ENCODE results near the gene SLC10A7. TPM values are rescaled to one million over a fixed set of nuclear protein-coding genes. Genes with fewer than 3 reads are reported as not detected.

The SLC10A7 gene
- polyA plus RNA-seq, 1 donor: 8.5 TPM

DNA sequence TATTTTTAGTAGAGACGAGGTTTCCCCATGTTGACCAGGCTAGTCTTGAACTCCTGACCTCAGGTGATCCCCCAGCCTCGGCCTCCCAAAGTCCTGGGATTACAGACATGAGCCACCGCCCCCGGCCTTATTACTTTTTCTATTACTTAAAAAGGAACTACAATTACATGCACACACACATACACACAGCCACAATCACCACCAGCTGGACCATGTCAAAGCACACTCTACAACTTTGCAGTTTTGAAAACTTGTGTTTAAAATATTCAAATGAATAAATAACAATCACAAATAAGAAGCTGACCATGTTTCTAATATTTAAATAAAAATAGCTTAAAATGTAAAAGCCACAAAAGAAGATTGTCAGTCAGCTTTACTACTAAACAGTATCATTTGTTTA is 23.4 kb downstream of the SLC10A7 start:
- DNase-seq: no peak
- Histone ChIP-seq H3K9me3 (ENCODE audit: control insufficient read depth, low read depth, low read length) (no peaks in the 10 kb centered on the region), H3K4me3 (ENCODE audit: low read length) (no peak overlapping the region), H3K27me3 (ENCODE audit: control insufficient read depth, insufficient read depth, low read length) (no peaks in the 10 kb centered on the region), H3K27ac (ENCODE audit: low read length) (no peak overlapping the region), H3K4me1 (ENCODE audit: control insufficient read depth, insufficient read depth, low read length) (no peaks in the 10 kb centered on the region), H3K36me3 (ENCODE audit: control insufficient read depth, insufficient read depth, low read length) (peaks cover 6% of the 10 kb centered on the region)
- no CpG with 5 or more reads among the region's 4 CpGs for WGBS (ENCODE audit: insufficient coverage, low lambda C conversion rate)

GRCh38 chr4:146495269-146495668 is 26.5 kb downstream of the SLC10A7 start:
- H3K27ac ChIP-seq (ENCODE audit: low read length): no peak overlapping the region
- no peaks in the 10 kb centered on the region for H3K36me3 ChIP-seq (ENCODE audit: control insufficient read depth, insufficient read depth, low read length)
- no peaks in the 10 kb centered on the region for H3K9me3 ChIP-seq (ENCODE audit: control insufficient read depth, low read depth, low read length)
- H3K4me3 ChIP-seq (ENCODE audit: low read length): no peak overlapping the region
- WGBS (ENCODE audit: insufficient coverage, low lambda C conversion rate): 38% methylated on average over 1 of the region's 1 CpG
- H3K4me1 ChIP-seq (ENCODE audit: control insufficient read depth, insufficient read depth, low read length): no peaks in the 10 kb centered on the region
- DNase-seq: no peak
- H3K27me3 ChIP-seq (ENCODE audit: control insufficient read depth, insufficient read depth, low read length): no peaks in the 10 kb centered on the region

GRCh38 chr4:146494143-146494542 is 27.6 kb downstream of the SLC10A7 start:
- Histone ChIP-seq H3K9me3 (ENCODE audit: control insufficient read depth, low read depth, low read length) (no peaks in the 10 kb centered on the region), H3K27ac (ENCODE audit: low read length) (no peak overlapping the region), H3K4me1 (ENCODE audit: control insufficient read depth, insufficient read depth, low read length) (no peaks in the 10 kb centered on the region), H3K4me3 (ENCODE audit: low read length) (no peak overlapping the region), H3K27me3 (ENCODE audit: control insufficient read depth, insufficient read depth, low read length) (no peaks in the 10 kb centered on the region), H3K36me3 (ENCODE audit: control insufficient read depth, insufficient read depth, low read length) (no peaks in the 10 kb centered on the region)
- 100% methylated on average over 1 of the region's 6 CpGs for WGBS (ENCODE audit: insufficient coverage, low lambda C conversion rate)
- DNase-seq: no peak

GRCh38 chr4:146490106-146490505 is 31.6 kb downstream of the SLC10A7 start:
- Histone ChIP-seq H3K36me3 (ENCODE audit: control insufficient read depth, insufficient read depth, low read length) (peaks cover 3% of the 10 kb centered on the region), H3K27me3 (ENCODE audit: control insufficient read depth, insufficient read depth, low read length) (no peaks in the 10 kb centered on the region), H3K27ac (ENCODE audit: low read length) (no peak overlapping the region), H3K4me1 (ENCODE audit: control insufficient read depth, insufficient read depth, low read length) (no peaks in the 10 kb centered on the region), H3K4me3 (ENCODE audit: low read length) (no peak overlapping the region), H3K9me3 (ENCODE audit: control insufficient read depth, low read depth, low read length) (no peaks in the 10 kb centered on the region)
- 70% methylated on average over 2 of the region's 2 CpGs for WGBS (ENCODE audit: insufficient coverage, low lambda C conversion rate)
- DNase-seq: no peak

DNA sequence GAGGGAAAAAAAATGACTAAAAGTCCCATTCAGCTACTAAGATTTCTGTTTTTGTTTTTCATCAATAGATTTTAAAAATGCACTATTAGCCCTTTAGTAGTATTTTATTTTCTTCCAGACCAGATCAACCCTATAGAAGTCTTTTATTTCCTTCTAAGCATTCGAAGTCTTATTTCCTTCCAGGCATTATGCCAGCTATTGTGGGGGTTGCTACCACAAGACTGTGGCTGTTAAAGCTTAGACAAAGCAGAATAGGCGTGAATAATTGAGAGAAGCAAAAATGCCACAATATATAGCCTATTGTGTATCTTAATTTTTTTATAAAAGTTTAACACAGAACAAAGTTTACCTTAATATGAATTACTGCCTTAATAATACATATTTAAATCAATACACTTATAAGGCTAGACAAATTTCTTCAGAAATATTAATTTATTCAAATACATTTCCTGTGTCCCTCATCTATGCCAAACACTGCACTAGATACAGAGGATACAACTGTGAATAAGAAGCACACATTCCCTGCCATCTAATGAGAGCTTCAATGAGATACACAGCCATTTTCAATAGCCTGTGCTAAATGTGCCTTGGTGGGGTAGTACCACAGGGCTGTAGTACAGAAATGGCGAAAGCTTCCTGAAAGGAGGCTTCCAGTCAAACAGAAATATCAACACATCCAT is 33.1 kb downstream of the SLC10A7 start:
- Histone ChIP-seq H3K4me3 (ENCODE audit: low read length) (no peak overlapping the region), H3K27ac (ENCODE audit: low read length) (no peak overlapping the region), H3K9me3 (ENCODE audit: control insufficient read depth, low read depth, low read length) (no peaks in the 10 kb centered on the region), H3K36me3 (ENCODE audit: control insufficient read depth, insufficient read depth, low read length) (peaks cover 3% of the 10 kb centered on the region), H3K27me3 (ENCODE audit: control insufficient read depth, insufficient read depth, low read length) (no peaks in the 10 kb centered on the region), H3K4me1 (ENCODE audit: control insufficient read depth, insufficient read depth, low read length) (no peaks in the 10 kb centered on the region)
- DNase-seq: no peak
- WGBS (ENCODE audit: insufficient coverage, low lambda C conversion rate): 50% methylated on average over 1 of the region's 3 CpGs

DNA sequence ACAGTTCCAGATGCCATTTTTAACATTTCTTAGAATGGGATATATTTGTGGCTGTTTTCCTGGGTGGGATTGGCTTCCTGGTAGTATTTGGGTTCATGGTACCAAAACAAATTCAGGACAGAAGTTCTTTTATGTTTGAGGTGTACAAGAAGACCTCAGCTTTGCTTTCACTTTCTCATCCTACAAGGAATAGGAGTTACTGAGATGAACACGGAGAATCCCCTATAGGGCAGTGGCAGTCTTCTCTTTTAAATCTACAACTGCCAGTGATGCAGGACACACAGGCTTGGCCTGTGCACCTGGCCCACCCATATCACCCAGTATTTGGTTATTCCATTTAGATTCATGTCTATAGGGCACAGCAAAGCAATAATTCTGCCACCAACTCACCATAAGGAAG is 35.2 kb downstream of the SLC10A7 start:
- WGBS (ENCODE audit: insufficient coverage, low lambda C conversion rate): 100% methylated on average over 1 of the region's 1 CpG

GRCh38 chr4:146485968-146486367 is 35.8 kb downstream of the SLC10A7 start:
- Histone ChIP-seq H3K4me3 (ENCODE audit: low read length) (no peak overlapping the region), H3K27ac (ENCODE audit: low read length) (no peak overlapping the region), H3K4me1 (ENCODE audit: control insufficient read depth, insufficient read depth, low read length) (no peaks in the 10 kb centered on the region), H3K9me3 (ENCODE audit: control insufficient read depth, low read depth, low read length) (peaks cover 4% of the 10 kb centered on the region), H3K36me3 (ENCODE audit: control insufficient read depth, insufficient read depth, low read length) (peaks cover 3% of the 10 kb centered on the region), H3K27me3 (ENCODE audit: control insufficient read depth, insufficient read depth, low read length) (no peaks in the 10 kb centered on the region)
- DNase-seq: no peak

More for the DNA sequence above, 35.2 kb downstream of the SLC10A7 start:
- peaks cover 3% of the 10 kb centered on the region for H3K36me3 ChIP-seq (ENCODE audit: control insufficient read depth, insufficient read depth, low read length)
- H3K9me3 ChIP-seq (ENCODE audit: control insufficient read depth, low read depth, low read length): peaks cover 4% of the 10 kb centered on the region
- no peak overlapping the region for H3K27ac ChIP-seq (ENCODE audit: low read length)
- no peaks in the 10 kb centered on the region for H3K4me1 ChIP-seq (ENCODE audit: control insufficient read depth, insufficient read depth, low read length)
- DNase-seq: no peak
- H3K4me3 ChIP-seq (ENCODE audit: low read length): no peak overlapping the region
- no peaks in the 10 kb centered on the region for H3K27me3 ChIP-seq (ENCODE audit: control insufficient read depth, insufficient read depth, low read length)

GRCh38 chr4:146482788-146483187 is 39.0 kb downstream of the SLC10A7 start:
- WGBS (ENCODE audit: insufficient coverage, low lambda C conversion rate): no CpG with 5 or more reads among the region's 1 CpG
- no peaks in the 10 kb centered on the region for H3K4me1 ChIP-seq (ENCODE audit: control insufficient read depth, insufficient read depth, low read length)
- no peak overlapping the region for H3K27ac ChIP-seq (ENCODE audit: low read length)
- H3K27me3 ChIP-seq (ENCODE audit: control insufficient read depth, insufficient read depth, low read length): no peaks in the 10 kb centered on the region
- H3K4me3 ChIP-seq (ENCODE audit: low read length): no peak overlapping the region
- peaks cover 4% of the 10 kb centered on the region for H3K9me3 ChIP-seq (ENCODE audit: control insufficient read depth, low read depth, low read length)
- DNase-seq: no peak
- peaks cover 3% of the 10 kb centered on the region for H3K36me3 ChIP-seq (ENCODE audit: control insufficient read depth, insufficient read depth, low read length)

DNA sequence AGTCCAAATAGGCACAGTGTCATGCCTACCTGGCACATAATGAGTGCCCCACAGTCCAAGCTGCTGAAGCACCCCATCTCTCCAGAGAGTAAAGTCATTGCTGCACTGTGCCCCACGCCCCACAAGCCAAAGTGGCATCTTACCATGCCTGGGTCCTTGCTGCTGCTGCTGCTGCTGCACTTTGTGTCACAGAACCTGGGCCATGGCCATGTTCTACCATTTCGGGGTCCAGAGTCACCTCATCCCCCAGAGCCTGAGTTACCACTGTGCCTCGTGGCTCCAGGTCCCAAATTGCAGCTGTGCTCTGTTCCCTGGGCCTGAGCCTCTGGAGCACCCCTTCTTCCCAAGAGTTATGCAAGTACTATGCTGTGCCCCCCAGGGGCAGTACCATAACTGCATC is 40.5 kb downstream of the SLC10A7 start:
- no peak overlapping the region for H3K27ac ChIP-seq (ENCODE audit: low read length)
- no peaks in the 10 kb centered on the region for H3K27me3 ChIP-seq (ENCODE audit: control insufficient read depth, insufficient read depth, low read length)
- WGBS (ENCODE audit: insufficient coverage, low lambda C conversion rate): no CpG with 5 or more reads among the region's 3 CpGs
- H3K36me3 ChIP-seq (ENCODE audit: control insufficient read depth, insufficient read depth, low read length): no peaks in the 10 kb centered on the region
- DNase-seq: no peak
- no peak overlapping the region for H3K4me3 ChIP-seq (ENCODE audit: low read length)
- H3K4me1 ChIP-seq (ENCODE audit: control insufficient read depth, insufficient read depth, low read length): no peaks in the 10 kb centered on the region
- peaks cover 4% of the 10 kb centered on the region for H3K9me3 ChIP-seq (ENCODE audit: control insufficient read depth, low read depth, low read length)

DNA sequence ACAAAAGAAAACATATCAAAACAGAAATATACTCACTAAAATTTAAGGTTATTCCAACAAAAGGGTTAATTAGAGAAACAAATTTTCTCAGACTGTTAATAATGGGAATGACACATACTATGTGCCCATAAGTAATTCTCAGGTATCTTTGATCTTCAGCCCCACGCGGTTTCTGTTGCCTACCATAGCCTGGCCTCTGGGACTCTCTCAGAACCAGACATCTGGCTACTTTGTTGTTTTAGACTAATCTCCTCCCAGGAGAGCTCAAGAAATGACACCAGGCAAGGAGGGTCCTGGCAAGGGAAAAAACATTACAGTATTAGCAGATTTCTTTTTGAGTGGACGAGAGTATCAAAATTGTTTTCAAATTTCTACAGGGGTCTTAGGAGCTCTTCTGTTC is 43.7 kb downstream of the SLC10A7 start:
- DNase-seq: no peak
- WGBS (ENCODE audit: insufficient coverage, low lambda C conversion rate): no CpG with 5 or more reads among the region's 3 CpGs
- H3K4me3 ChIP-seq (ENCODE audit: low read length): no peak overlapping the region

GRCh38 chr4:146477054-146477453 is 44.7 kb downstream of the SLC10A7 start:
- H3K4me3 ChIP-seq (ENCODE audit: low read length): no peak overlapping the region
- H3K27ac ChIP-seq (ENCODE audit: low read length): no peak overlapping the region
- no peaks in the 10 kb centered on the region for H3K36me3 ChIP-seq (ENCODE audit: control insufficient read depth, insufficient read depth, low read length)
- H3K4me1 ChIP-seq (ENCODE audit: control insufficient read depth, insufficient read depth, low read length): no peaks in the 10 kb centered on the region
- no peaks in the 10 kb centered on the region for H3K9me3 ChIP-seq (ENCODE audit: control insufficient read depth, low read depth, low read length)
- H3K27me3 ChIP-seq (ENCODE audit: control insufficient read depth, insufficient read depth, low read length): no peaks in the 10 kb centered on the region
- DNase-seq: no peak
- WGBS (ENCODE audit: insufficient coverage, low lambda C conversion rate): 83% methylated on average over 2 of the region's 2 CpGs

More for the DNA sequence above, 43.7 kb downstream of the SLC10A7 start:
- no peaks in the 10 kb centered on the region for H3K27me3 ChIP-seq (ENCODE audit: control insufficient read depth, insufficient read depth, low read length)
- H3K36me3 ChIP-seq (ENCODE audit: control insufficient read depth, insufficient read depth, low read length): no peaks in the 10 kb centered on the region
- H3K4me1 ChIP-seq (ENCODE audit: control insufficient read depth, insufficient read depth, low read length): no peaks in the 10 kb centered on the region
- H3K9me3 ChIP-seq (ENCODE audit: control insufficient read depth, low read depth, low read length): no peaks in the 10 kb centered on the region
- no peak overlapping the region for H3K27ac ChIP-seq (ENCODE audit: low read length)
